Right atrium auricular region (tissue), 2 donors: ENCODE data around the gene PZP. TPM values are rescaled to one million over a fixed set of nuclear protein-coding genes. Genes with fewer than 3 reads are reported as not detected.

Source experiments
- DNase-seq: peaks from one replicate; pipeline ENCODE4 v3.0.0-alpha.2; 2019; ENCODE audit warnings: low spot score
- H3K27ac ChIP-seq, 2 donors: fragments of 200-600 bp; sonication (generic); 1 replicate in 1 of 2; 2 replicates in 1 of 2; pipeline ENCODE4 v1.5.1; 2016 to 2019
- H3K27me3 ChIP-seq, 2 donors: fragments of 200-600 bp; sonication (generic); one replicate each; pipeline versions ENCODE4 v1.5.1 to v1.6.0; 2017 to 2019
- H3K36me3 ChIP-seq: fragments of 200-600 bp; sonication (generic); one replicate; pipeline ENCODE4 v1.5.1; 2016
- H3K4me1 ChIP-seq, 2 donors: fragments of 200-600 bp; sonication (generic); one replicate each; pipeline versions ENCODE4 v1.5.1 to v1.6.0; 2017 to 2019
- H3K4me3 ChIP-seq, 2 donors: fragments of 200-600 bp; sonication (generic); 1 replicate in 1 of 2; 2 replicates in 1 of 2; pipeline ENCODE4 v1.5.1; 2017 to 2019; ENCODE audit warnings: mild to moderate bottlenecking in 1 of 2, moderate library complexity in 1 of 2
- H3K9me3 ChIP-seq, 2 donors: fragments of 200-600 bp; sonication (generic); one replicate each; pipeline ENCODE4 v1.5.1; 2019
- CTCF ChIP-seq, 2 donors: fragments of 200-600 bp; sonication (generic); IDR thresholded peaks; one replicate each; pipeline ENCODE4 v1.5.1; 2019; ENCODE audit warnings: antibody characterized with exemption in 2 of 2
- total RNA-seq, 2 donors: library from RNA; depleted of rRNA; stranded (reverse); fragments of >200 nt; gene quantifications; one replicate each; pipeline ENCODE4 v1.1.0, GENCODE V29; 2016

PZP gene
- total RNA-seq, 2 donors from 2014 or later = not detected

GRCh38 chr12:9122091-9122609 lies 86.0 kb downstream of the PZP start:
- no peak for DNase-seq
- H3K4me3 ChIP-seq = no peak overlapping the region
- H3K27me3 ChIP-seq = no peaks in the 10 kb centered on the region
- peaks cover 0 to 27% of the 10 kb centered on the region in 2 donors for H3K4me1 ChIP-seq
- peak overlapping the region; percentile 6 to 23 for H3K27ac ChIP-seq
- no peaks in the 10 kb centered on the region for H3K9me3 ChIP-seq
- no peak for TF ChIP-seq CTCF (IDR thresholded peaks at IDR 0.05)
- H3K36me3 ChIP-seq = no peaks in the 10 kb centered on the region

- H3K9me3 ChIP-seq = no peaks in the 10 kb centered on the region
- H3K27ac ChIP-seq = peak overlapping the region in 1 of 2 donors; percentile 86
- no peaks in the 10 kb centered on the region for H3K36me3 ChIP-seq
- no peak for DNase-seq
- TF ChIP-seq CTCF (IDR thresholded peaks at IDR 0.05) = no peak
- peaks cover 0 to 36% of the 10 kb centered on the region in 2 donors for H3K4me1 ChIP-seq
- no peaks in the 10 kb centered on the region for H3K27me3 ChIP-seq
- H3K4me3 ChIP-seq = no peak overlapping the region
Measured at GRCh38 chr12:9120487-9121184, 87.6 kb downstream of the PZP start.

GRCh38 chr12:9118158-9118557 lies 90.0 kb downstream of the PZP start:
- no peak for TF ChIP-seq CTCF (IDR thresholded peaks at IDR 0.05)
- H3K9me3 ChIP-seq = no peaks in the 10 kb centered on the region
- no peaks in the 10 kb centered on the region for H3K27me3 ChIP-seq
- H3K4me1 ChIP-seq = peaks cover 0 to 38% of the 10 kb centered on the region in 2 donors
- H3K36me3 ChIP-seq = no peaks in the 10 kb centered on the region
- H3K4me3 ChIP-seq = no peak overlapping the region
- H3K27ac ChIP-seq = peak overlapping the region; percentile 79 to 86
- no peak for DNase-seq

GRCh38 chr12:9115731-9116559 lies 92.2 kb downstream of the PZP start, which contains the start of gene A2M:
TSS of gene A2M (minus strand) at chr12:9115919. CDS start at chr12:9115849, 70 bp downstream.
- Histone ChIP-seq H3K27ac (peak within 1 kb of the TSS; percentile 79 to 86), H3K4me1 (peaks cover 0 to 50% of the 10 kb centered on the region in 2 donors), H3K27me3 (no peaks in the 10 kb centered on the region), H3K4me3 (peak within 1 kb of the TSS; percentile 44 to 50), H3K36me3 (peaks cover 20% of the 10 kb centered on the region), H3K9me3 (no peaks in the 10 kb centered on the region)
- no peak for DNase-seq
- no peak for TF ChIP-seq CTCF (IDR thresholded peaks at IDR 0.05)

GRCh38 chr12:9114946-9115345 lies 93.2 kb downstream of the PZP start:
- Histone ChIP-seq H3K4me1 (peaks cover 0 to 50% of the 10 kb centered on the region in 2 donors), H3K4me3 (peak overlapping the region; percentile 44 to 50), H3K27me3 (no peaks in the 10 kb centered on the region), H3K9me3 (no peaks in the 10 kb centered on the region), H3K36me3 (peaks cover 27% of the 10 kb centered on the region), H3K27ac (peak overlapping the region; percentile 79 to 86)
- no peak for TF ChIP-seq CTCF (IDR thresholded peaks at IDR 0.05)
- DNase-seq = no peak
